A549 (cell line): ENCODE measurements around the gene PLA2G2A. TPM values are rescaled to one million over a fixed set of nuclear protein-coding genes. Genes with fewer than 3 reads are reported as not detected.

Experiments
- ATAC-seq, 2 experiments: fragments of 200-7000 bp in 1 of 2; fragments of >200 bp in 1 of 2; cut with Nextera tagmentation in 1 of 2; cut with Tn5 transposase in 1 of 2; 3 replicates each; pipeline versions ENCODE4 v1.8.0 to v1.9.1; 2018 to 2020; ENCODE audit warnings: mild to moderate bottlenecking in 1 of 2, moderate library complexity in 1 of 2
- CTCF ChIA-PET: fragments of 300-600 bp; sonication (Branson Sonifier 250); formaldehyde crosslinking; extraction: SDS; loops from one replicate; lab custom pipeline; 2021; ENCODE audit warnings: antibody characterized with exemption, inconsistent platforms; lab: Yijun Ruan, JAX
- POLR2A ChIA-PET: fragments of 350-600 bp; formaldehyde crosslinking; extraction: SDS; loops from one replicate; lab custom pipeline; 2021; ENCODE audit warnings: antibody characterized with exemption, inconsistent platforms; lab: Yijun Ruan, JAX
- DNase-seq, 2 experiments: peaks; one replicate each; pipeline versions ENCODE4 v3.0.0 to v3.0.0-alpha.2; 2011 to 2016; ENCODE audit warnings: low read depth in 1 of 2, low spot score in 1 of 2
- FAIRE-seq: peaks from 2 replicates; lab custom pipeline; 2011; peaks lifted over from hg19 to GRCh38; lab: Jason Lieb, UNC
- H3K27ac ChIP-seq, 2 experiments: fragments of >200 bp; sonication (Bioruptor Twin); formaldehyde crosslinking; 3 replicates each; pipeline ENCODE4 v1.5.1; 2016 to 2017
- H3K4me1 ChIP-seq: fragments of >200 bp; sonication (Bioruptor Twin); formaldehyde crosslinking; 3 replicates; pipeline ENCODE4 v1.6.1; 2016
- H3K4me2 ChIP-seq: fragments of >200 bp; sonication (Bioruptor Twin); formaldehyde crosslinking; 3 replicates; pipeline ENCODE4 v1.6.1; 2016
- H3K4me3 ChIP-seq: fragments of >200 bp; sonication (Bioruptor Twin); formaldehyde crosslinking; 3 replicates; pipeline ENCODE4 v1.5.1; 2016
- H3K9me3 ChIP-seq: fragments of >200 bp; sonication (Bioruptor Twin); formaldehyde crosslinking; 3 replicates; pipeline ENCODE4 v1.6.1; 2016
- CBX2 ChIP-seq: fragments of 200-600 bp; sonication (generic); IDR thresholded peaks from 2 replicates; pipeline ENCODE4 v1.6.1; 2016; ENCODE audit warnings: low read depth, mild to moderate bottlenecking, borderline replicate concordance
- CHD4 ChIP-seq: fragments of 200-600 bp; sonication (generic); IDR thresholded peaks from 2 replicates; pipeline ENCODE4 v1.6.1; 2016; ENCODE audit warnings: antibody characterized with exemption, mild to moderate bottlenecking, borderline replicate concordance
- CTCF ChIP-seq: fragments of >200 bp; sonication (Bioruptor Twin); formaldehyde crosslinking; IDR thresholded peaks from 3 replicates; pipeline ENCODE4 v1.5.1; 2016
- EHMT2 ChIP-seq: fragments of 200-600 bp; sonication (generic); IDR thresholded peaks from 2 replicates; pipeline ENCODE4 v1.6.1; 2016; ENCODE audit warnings: antibody characterized with exemption, low read depth, mild to moderate bottlenecking, moderate library complexity
- GATA3 ChIP-seq: IDR thresholded peaks from 2 replicates; pipeline ENCODE4 v1.6.1; 2012; ENCODE audit warnings: borderline replicate concordance
- HDAC2 ChIP-seq: fragments of 200-600 bp; sonication (generic); IDR thresholded peaks from 2 replicates; pipeline ENCODE4 v1.6.1; 2016
- HEYL ChIP-seq: fragments of 250-450 bp; sonication (Bioruptor Pico); IDR thresholded peaks from 2 replicates; pipeline ENCODE4 v1.8.0; 2021; ENCODE audit warnings: mild to moderate bottlenecking, moderate library complexity
- HMGXB4 ChIP-seq: fragments of 250-450 bp; sonication (Bioruptor Pico); IDR thresholded peaks from 2 replicates; pipeline ENCODE4 v1.5.0; 2021; ENCODE audit warnings: mild to moderate bottlenecking, moderate library complexity, borderline replicate concordance
- KDM1A ChIP-seq: fragments of 200-600 bp; sonication (generic); IDR thresholded peaks from 2 replicates; pipeline ENCODE4 v1.6.1; 2016; ENCODE audit warnings: low read depth, mild to moderate bottlenecking
- MAFK ChIP-seq: fragments of 450-650 bp; IDR thresholded peaks from 2 replicates; pipeline ENCODE4 v1.6.1; 2014; ENCODE audit not compliant: partially characterized antibody
- NPAS2 ChIP-seq: fragments of 250-450 bp; sonication (Bioruptor Pico); IDR thresholded peaks from 2 replicates; pipeline ENCODE4 v1.8.0; 2022; ENCODE audit warnings: mild to moderate bottlenecking, moderate library complexity, borderline replicate concordance
- NR3C1 ChIP-seq: fragments of >200 bp; sonication (Bioruptor Twin); formaldehyde crosslinking; IDR thresholded peaks from 3 replicates; pipeline ENCODE4 v1.6.1; 2017
- POLR2A ChIP-seq: IDR thresholded peaks from 2 replicates; pipeline ENCODE4 v1.6.1; 2012; ENCODE audit warnings: mild to moderate bottlenecking, low read length
- POLR2AphosphoS2 ChIP-seq: conservative IDR thresholded peaks from 2 replicates; pipeline ENCODE4 v1.6.1; 2012; ENCODE audit warnings: low read length, improper control_type of control experiment, inconsistent platforms
- RAD21 ChIP-seq, 2 experiments: fragments of >200 bp in 1 of 2; sonication (Bioruptor Twin) in 1 of 2; formaldehyde crosslinking in 1 of 2; IDR thresholded peaks in 1 of 2; conservative IDR thresholded peaks in 1 of 2; 2 replicates in 1 of 2; 3 replicates in 1 of 2; pipeline ENCODE4 v1.6.1; 2012 to 2018; ENCODE audit warnings: inconsistent platforms in 1 of 2
- USF2 ChIP-seq: fragments of 450-650 bp; IDR thresholded peaks from 2 replicates; pipeline ENCODE4 v1.6.1; 2014; ENCODE audit warnings: antibody characterized with exemption
- ZNF302 ChIP-seq: fragments of 250-450 bp; sonication (Bioruptor Pico); IDR thresholded peaks from 2 replicates; pipeline ENCODE4 v1.9.0; 2021; ENCODE audit warnings: inconsistent platforms, mild to moderate bottlenecking, moderate library complexity
- WGBS: methylation state at CpG from one replicate; pipeline ENCODE4 v1.1.6; 2017; ENCODE audit errors: missing lambda C conversion rate; 5-methylcytosine and 5-hydroxymethylcytosine counted together
- polyA plus RNA-seq, 4 experiments: library from polyadenylated mRNA; depleted of rRNA in 3 of 4; stranded (reverse); fragments of >200 nt; fragmentation: RNase III in 1 of 4; extraction: RNeasy Plus Mini Kit Qiagen cat#74134 plus additional on column Dnase treatment in 1 of 4; gene quantifications; 2 replicates in 3 of 4; 3 replicates in 1 of 4; pipeline ENCODE4 v1.2.3, GENCODE V29; 2011 to 2017

PLA2G2A gene
- polyA plus RNA-seq, 2 of the 4 experiments (the other 2 are of a cell fraction) = 0.13 TPM; not detected in 1

GRCh38 chr1:19955534-19956170 is 23.8 kb downstream of the PLA2G2A start:
- Histone ChIP-seq H3K9me3 (0 out of 3 replicates have a peak, but pooled peaks cover 5% of the 10 kb centered on the region), H3K4me2 (no peak overlapping the region), H3K4me3 (no peak overlapping the region), H3K27ac (no peak overlapping the region), H3K4me1 (no peaks in the 10 kb centered on the region)
- CTCF ChIA-PET = no interaction called here
- FAIRE-seq (no peak), DNase-seq (no peak), ATAC-seq (no peak)
- WGBS = 45% methylated on average over 11 of the region's 11 CpGs
- TF ChIP-seq HEYL (CRISPR knock-in tag) = no peak
- TF ChIP-seq POLR2A = no peak
- TF ChIP-seq KDM1A = no peak
- TF ChIP-seq GATA3 = no peak
- TF ChIP-seq ZNF302 = no peak
- TF ChIP-seq USF2 = no peak
- no peak for TF ChIP-seq NR3C1
- no peak for TF ChIP-seq MAFK
- no peak for TF ChIP-seq CBX2
- TF ChIP-seq NPAS2 (CRISPR knock-in tag) = no peak
- no peak for TF ChIP-seq CHD4
- no peak for TF ChIP-seq RAD21 (conservative IDR thresholded peaks at IDR 0.05 in 1 of 2, IDR thresholded peaks at IDR 0.05 in 1 of 2)
- no peak for TF ChIP-seq EHMT2
- TF ChIP-seq, all 56 proteins: peak for 0
- POLR2A ChIA-PET = no interaction called here

- TF ChIP-seq HDAC2 (no peak), CTCF (no peak)
- 0 out of 3 replicates have a peak, but pooled peaks cover 5% of the 10 kb centered on the region for H3K9me3 ChIP-seq
- 10% methylated on average over 2 of the region's 2 CpGs for WGBS
- CTCF ChIA-PET = no interaction called here
- DNase-seq (no peak), FAIRE-seq (no peak), ATAC-seq (no peak)
- no peak overlapping the region for H3K27ac ChIP-seq
- no peak overlapping the region for H3K4me3 ChIP-seq
- no peak overlapping the region for H3K4me2 ChIP-seq
- POLR2A ChIA-PET = no interaction called here
- no peaks in the 10 kb centered on the region for H3K4me1 ChIP-seq
These were observed 25.4 kb downstream of the PLA2G2A start for GRCh38 chr1:19954059-19954458.

- Histone ChIP-seq H3K4me2 (no peak overlapping the region), H3K4me1 (no peaks in the 10 kb centered on the region), H3K9me3 (0 out of 3 replicates have a peak, but pooled peaks cover 5% of the 10 kb centered on the region), H3K4me3 (no peak overlapping the region), H3K27ac (no peak overlapping the region)
- FAIRE-seq (no peak), ATAC-seq (peak; percentile 73 to 80; a peak in 5 of 6 replicates), DNase-seq (peak; percentile 8 to 41)
- CTCF ChIA-PET = interaction anchor here (1.7 kb wide), 1 partner anchor 545 kb away, joined by 5 read pairs; no protein-coding TSS in a partner anchor
- POLR2A ChIA-PET = no interaction called here
- TF ChIP-seq HMGXB4 (CRISPR knock-in tag) (no peak), POLR2AphosphoS2 (no peak)
- WGBS = 13% methylated on average over 2 of the region's 2 CpGs
These were observed 30.4 kb downstream of the PLA2G2A start for GRCh38 chr1:19949016-19949415.
